ENCODE results near the gene SERPINA4.

SERPINA4 gene

DNA sequence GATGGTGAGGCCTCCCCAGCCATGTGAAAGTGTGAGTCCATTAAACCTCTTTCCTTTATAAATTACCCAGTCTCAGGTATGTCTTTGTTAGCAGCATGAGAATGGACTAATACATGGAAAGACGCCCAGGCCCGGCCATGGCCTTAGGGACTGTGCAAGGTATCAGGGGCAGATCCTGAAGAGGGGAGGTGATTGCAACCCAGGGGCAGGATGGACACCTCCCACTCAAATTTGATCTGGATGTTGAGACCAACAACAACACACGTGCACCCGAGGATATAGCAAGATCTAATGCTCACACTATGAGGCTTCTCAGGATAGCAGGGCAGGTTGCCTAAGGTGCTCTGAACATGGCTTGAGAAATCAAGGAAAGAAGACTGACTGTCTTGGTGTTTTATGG is 13.5 kb upstream of the SERPINA4 start:
- TF ChIP-seq CTCF (IDR thresholded peaks at IDR 0.05; ENCODE audit: control insufficient read depth, insufficient read depth, low read depth, low read length, missing control alignments): no peak
- DNase-seq (ENCODE audit: low read depth): no peak
- H3K4me3 ChIP-seq (ENCODE audit: control insufficient read depth, low read depth, low read length): no peak overlapping the region

- DNase-seq (ENCODE audit: low read depth): no peak
- no peak for TF ChIP-seq CTCF (IDR thresholded peaks at IDR 0.05; ENCODE audit: control insufficient read depth, insufficient read depth, low read depth, low read length, missing control alignments)
- H3K4me3 ChIP-seq (ENCODE audit: control insufficient read depth, low read depth, low read length): no peak overlapping the region
Observed at GRCh38 chr14:94548131-94548998, 12.9 kb upstream of the SERPINA4 start.

GRCh38 chr14:94548999-94549985 is 11.9 kb upstream of the SERPINA4 start:
- H3K4me3 ChIP-seq (ENCODE audit: control insufficient read depth, low read depth, low read length): no peak overlapping the region
- TF ChIP-seq CTCF (IDR thresholded peaks at IDR 0.05; ENCODE audit: control insufficient read depth, insufficient read depth, low read depth, low read length, missing control alignments): peak; percentile 92
- no peak for DNase-seq (ENCODE audit: low read depth)

GRCh38 chr14:94550041-94550440 is 11.2 kb upstream of the SERPINA4 start:
- H3K4me3 ChIP-seq (ENCODE audit: control insufficient read depth, low read depth, low read length): no peak overlapping the region
- no peak for TF ChIP-seq CTCF (IDR thresholded peaks at IDR 0.05; ENCODE audit: control insufficient read depth, insufficient read depth, low read depth, low read length, missing control alignments)
- no peak for DNase-seq (ENCODE audit: low read depth)

DNA sequence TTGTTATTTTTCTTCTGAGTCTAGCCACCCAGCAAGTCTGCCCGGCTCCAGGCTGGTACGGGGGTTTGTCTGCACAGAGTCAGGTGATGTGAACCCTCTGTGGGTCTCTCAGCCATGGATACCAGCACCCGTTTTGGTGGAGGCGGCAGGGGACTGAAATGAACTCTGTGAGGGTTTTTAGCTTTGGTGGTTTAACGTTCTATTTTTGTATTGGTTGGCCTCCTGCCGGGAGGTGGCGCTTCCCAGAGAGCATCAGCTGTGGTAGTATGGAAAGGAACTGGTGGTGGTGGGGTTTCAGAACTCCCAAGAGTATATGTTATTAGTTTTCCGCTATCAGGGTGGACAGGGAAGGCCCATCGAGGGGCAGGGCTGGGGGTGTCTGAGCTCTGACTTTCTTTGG is 5.3 kb upstream of the SERPINA4 start:
- no peak overlapping the region for H3K4me3 ChIP-seq (ENCODE audit: control insufficient read depth, low read depth, low read length)
- TF ChIP-seq CTCF (IDR thresholded peaks at IDR 0.05; ENCODE audit: control insufficient read depth, insufficient read depth, low read depth, low read length, missing control alignments): no peak
- DNase-seq (ENCODE audit: low read depth): no peak

DNA sequence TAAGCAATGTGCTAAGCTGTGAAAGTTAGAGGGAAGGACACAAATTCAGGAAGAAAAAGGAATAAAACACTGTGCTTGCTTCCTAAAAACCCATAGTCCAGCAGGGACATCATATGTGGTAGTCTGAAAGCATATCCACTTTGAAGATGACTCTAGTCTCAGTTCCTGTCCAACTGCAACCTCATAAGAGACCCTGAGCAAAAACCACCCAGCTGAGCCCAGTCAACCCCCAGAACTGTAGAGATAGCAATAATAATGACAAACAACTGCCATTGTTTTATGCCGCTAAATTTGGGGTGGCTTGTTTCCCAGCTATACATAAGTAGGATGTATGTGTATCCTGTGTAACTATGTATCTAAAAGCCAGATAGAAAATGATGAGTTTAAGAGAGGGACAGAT is 3.9 kb upstream of the SERPINA4 start:
- no peak for DNase-seq (ENCODE audit: low read depth)
- no peak overlapping the region for H3K4me3 ChIP-seq (ENCODE audit: control insufficient read depth, low read depth, low read length)
- no peak for TF ChIP-seq CTCF (IDR thresholded peaks at IDR 0.05; ENCODE audit: control insufficient read depth, insufficient read depth, low read depth, low read length, missing control alignments)
